Measurements from ENCODE around the gene CRB2. TPM values are rescaled to one million over a fixed set of nuclear protein-coding genes. Genes with fewer than 3 reads are reported as not detected.

Gene CRB2
- total and polyA plus RNA-seq, 2 donors (not counting 1 experiment from before 2014, with no cell fraction given) = not detected

DNA sequence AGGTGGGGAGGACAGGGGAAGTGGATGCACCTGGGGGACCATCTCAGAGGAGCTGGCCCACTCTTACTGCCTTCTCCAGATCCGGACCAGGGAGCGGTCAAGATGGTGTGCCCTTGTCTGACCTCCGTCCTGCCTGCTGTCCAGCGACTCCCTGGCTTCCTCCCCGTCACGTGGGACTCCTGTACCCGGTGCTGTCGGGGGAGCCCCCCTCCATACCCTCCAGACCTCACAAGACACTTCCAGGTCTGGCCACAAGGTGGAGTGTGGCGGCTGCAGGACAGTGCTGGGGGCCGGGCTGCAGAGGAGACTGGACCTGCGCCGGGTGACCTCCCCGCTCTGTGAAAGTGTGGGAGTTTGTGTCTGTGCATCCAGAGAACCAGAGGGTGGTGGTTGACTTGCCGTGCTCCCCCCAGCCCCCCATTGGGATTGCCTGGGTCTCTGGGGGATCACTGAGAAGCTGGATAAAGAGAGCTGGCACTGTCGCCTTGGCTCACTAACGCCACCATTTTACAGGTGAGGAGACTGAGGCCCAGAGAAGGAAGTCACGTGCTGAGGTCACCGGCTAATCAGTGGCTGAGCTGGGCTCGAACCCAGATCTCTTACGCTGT, 1.9 kb upstream of the CRB2 start:
- no peaks in the 10 kb centered on the region for H3K79me2 ChIP-seq (ENCODE audit: control insufficient read depth, insufficient read depth, low read length)
- no peaks in the 10 kb centered on the region for H3K27me3 ChIP-seq (ENCODE audit: control insufficient read depth, insufficient read depth, low read length)
- H2AFZ ChIP-seq (ENCODE audit: low read length) = no peak overlapping the region
- H3K9me3 ChIP-seq (ENCODE audit: control insufficient read depth, insufficient read depth, low read depth, low read length) = no peaks in the 10 kb centered on the region
- no peak for TF ChIP-seq EZH2 (IDR thresholded peaks at IDR 0.05; ENCODE audit: low read length, missing control alignments)
- TF ChIP-seq, protein P1, sequence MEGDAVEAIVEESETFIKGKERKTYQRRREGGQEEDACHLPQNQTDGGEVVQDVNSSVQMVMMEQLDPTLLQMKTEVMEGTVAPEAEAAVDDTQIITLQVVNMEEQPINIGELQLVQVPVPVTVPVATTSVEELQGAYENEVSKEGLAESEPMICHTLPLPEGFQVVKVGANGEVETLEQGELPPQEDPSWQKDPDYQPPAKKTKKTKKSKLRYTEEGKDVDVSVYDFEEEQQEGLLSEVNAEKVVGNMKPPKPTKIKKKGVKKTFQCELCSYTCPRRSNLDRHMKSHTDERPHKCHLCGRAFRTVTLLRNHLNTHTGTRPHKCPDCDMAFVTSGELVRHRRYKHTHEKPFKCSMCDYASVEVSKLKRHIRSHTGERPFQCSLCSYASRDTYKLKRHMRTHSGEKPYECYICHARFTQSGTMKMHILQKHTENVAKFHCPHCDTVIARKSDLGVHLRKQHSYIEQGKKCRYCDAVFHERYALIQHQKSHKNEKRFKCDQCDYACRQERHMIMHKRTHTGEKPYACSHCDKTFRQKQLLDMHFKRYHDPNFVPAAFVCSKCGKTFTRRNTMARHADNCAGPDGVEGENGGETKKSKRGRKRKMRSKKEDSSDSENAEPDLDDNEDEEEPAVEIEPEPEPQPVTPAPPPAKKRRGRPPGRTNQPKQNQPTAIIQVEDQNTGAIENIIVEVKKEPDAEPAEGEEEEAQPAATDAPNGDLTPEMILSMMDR (conservative IDR thresholded peaks at IDR 0.05 in 1 of 2, IDR thresholded peaks at IDR 0.05 in 1 of 2; ENCODE audit: low read depth in 1 of 2, low read length in 2 of 2) = peak; percentile 74 to 82
- H3K4me1 ChIP-seq (ENCODE audit: control insufficient read depth, extremely low read depth, insufficient read depth, low read length) = no peaks in the 10 kb centered on the region
- DNase-seq (ENCODE audit: low read depth in 2 of 2) = peak; percentile 37 to 47
- H4K20me1 ChIP-seq (ENCODE audit: control insufficient read depth, extremely low read depth, insufficient read depth, low read length) = no peaks in the 10 kb centered on the region
- no peak overlapping the region for H3K4me3 ChIP-seq (replicated peaks in 1 of 4; ENCODE audit: control extremely low read depth in 1 of 4, insufficient read depth in 1 of 4, low read depth in 3 of 4, low read length in 4 of 4)
- no peaks in the 10 kb centered on the region for H3K36me3 ChIP-seq (ENCODE audit: control insufficient read depth, insufficient read depth, low read length)
- H3K27ac ChIP-seq (ENCODE audit: insufficient read depth, low read length) = no peak overlapping the region
- no peak overlapping the region for H3K4me2 ChIP-seq (ENCODE audit: extremely low read depth, insufficient read depth, low read length)
- H3K9ac ChIP-seq (ENCODE audit: insufficient read depth, low read length) = no peak overlapping the region

DNA sequence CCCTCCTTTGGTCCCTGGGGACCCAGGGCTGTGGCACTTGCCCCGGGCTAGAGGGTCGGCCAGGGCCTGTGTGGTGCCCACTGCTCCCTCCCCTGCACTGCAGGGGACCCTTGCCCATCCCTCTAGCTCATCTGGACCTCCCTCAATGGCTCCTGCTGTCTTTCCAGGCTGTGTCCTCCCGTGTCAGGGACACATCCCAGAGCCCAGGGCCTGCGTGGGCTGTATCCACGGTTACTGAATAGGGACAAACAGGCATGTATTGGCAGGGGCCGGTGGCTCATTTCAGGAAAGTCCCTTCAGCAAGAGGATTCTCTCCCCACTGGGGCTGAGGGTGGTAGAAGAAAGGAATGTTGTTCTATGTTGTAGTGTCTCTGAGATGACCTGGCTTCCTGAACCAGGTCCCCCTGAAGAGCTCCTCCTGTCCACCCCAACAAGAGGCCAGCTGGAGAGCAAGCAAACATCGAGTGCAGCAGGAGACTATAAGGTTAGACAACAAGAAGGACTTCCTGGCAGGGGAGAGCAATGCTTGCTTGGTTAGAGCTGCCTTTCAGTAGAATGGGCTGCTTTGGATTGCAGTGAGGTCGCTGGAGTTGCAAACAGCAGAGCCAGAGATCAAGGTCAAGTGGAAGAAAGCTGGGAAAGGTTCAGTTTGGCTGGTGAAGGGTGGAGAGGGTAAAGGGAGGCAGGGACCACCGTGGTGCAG, 1.0 kb upstream of the CRB2 start:
- TF ChIP-seq, protein P1 (conservative IDR thresholded peaks at IDR 0.05 in 1 of 2, IDR thresholded peaks at IDR 0.05 in 1 of 2; ENCODE audit: low read depth in 1 of 2, low read length in 2 of 2) = no peak
- TF ChIP-seq EZH2 (IDR thresholded peaks at IDR 0.05; ENCODE audit: low read length, missing control alignments) = no peak
- no peak overlapping the region for H3K9ac ChIP-seq (ENCODE audit: insufficient read depth, low read length)
- H3K4me2 ChIP-seq (ENCODE audit: extremely low read depth, insufficient read depth, low read length) = no peak overlapping the region
- H3K79me2 ChIP-seq (ENCODE audit: control insufficient read depth, insufficient read depth, low read length) = no peaks in the 10 kb centered on the region
- H3K27ac ChIP-seq (ENCODE audit: insufficient read depth, low read length) = no peak overlapping the region
- H3K4me1 ChIP-seq (ENCODE audit: control insufficient read depth, extremely low read depth, insufficient read depth, low read length) = no peaks in the 10 kb centered on the region
- no peak overlapping the region for H2AFZ ChIP-seq (ENCODE audit: low read length)
- no peaks in the 10 kb centered on the region for H3K36me3 ChIP-seq (ENCODE audit: control insufficient read depth, insufficient read depth, low read length)
- no peaks in the 10 kb centered on the region for H4K20me1 ChIP-seq (ENCODE audit: control insufficient read depth, extremely low read depth, insufficient read depth, low read length)
- H3K9me3 ChIP-seq (ENCODE audit: control insufficient read depth, insufficient read depth, low read depth, low read length) = no peaks in the 10 kb centered on the region
- H3K4me3 ChIP-seq (replicated peaks in 1 of 4; ENCODE audit: control extremely low read depth in 1 of 4, insufficient read depth in 1 of 4, low read depth in 3 of 4, low read length in 4 of 4) = no peak overlapping the region
- H3K27me3 ChIP-seq (ENCODE audit: control insufficient read depth, insufficient read depth, low read length) = no peaks in the 10 kb centered on the region
- no peak for DNase-seq (ENCODE audit: low read depth in 2 of 2)

DNA sequence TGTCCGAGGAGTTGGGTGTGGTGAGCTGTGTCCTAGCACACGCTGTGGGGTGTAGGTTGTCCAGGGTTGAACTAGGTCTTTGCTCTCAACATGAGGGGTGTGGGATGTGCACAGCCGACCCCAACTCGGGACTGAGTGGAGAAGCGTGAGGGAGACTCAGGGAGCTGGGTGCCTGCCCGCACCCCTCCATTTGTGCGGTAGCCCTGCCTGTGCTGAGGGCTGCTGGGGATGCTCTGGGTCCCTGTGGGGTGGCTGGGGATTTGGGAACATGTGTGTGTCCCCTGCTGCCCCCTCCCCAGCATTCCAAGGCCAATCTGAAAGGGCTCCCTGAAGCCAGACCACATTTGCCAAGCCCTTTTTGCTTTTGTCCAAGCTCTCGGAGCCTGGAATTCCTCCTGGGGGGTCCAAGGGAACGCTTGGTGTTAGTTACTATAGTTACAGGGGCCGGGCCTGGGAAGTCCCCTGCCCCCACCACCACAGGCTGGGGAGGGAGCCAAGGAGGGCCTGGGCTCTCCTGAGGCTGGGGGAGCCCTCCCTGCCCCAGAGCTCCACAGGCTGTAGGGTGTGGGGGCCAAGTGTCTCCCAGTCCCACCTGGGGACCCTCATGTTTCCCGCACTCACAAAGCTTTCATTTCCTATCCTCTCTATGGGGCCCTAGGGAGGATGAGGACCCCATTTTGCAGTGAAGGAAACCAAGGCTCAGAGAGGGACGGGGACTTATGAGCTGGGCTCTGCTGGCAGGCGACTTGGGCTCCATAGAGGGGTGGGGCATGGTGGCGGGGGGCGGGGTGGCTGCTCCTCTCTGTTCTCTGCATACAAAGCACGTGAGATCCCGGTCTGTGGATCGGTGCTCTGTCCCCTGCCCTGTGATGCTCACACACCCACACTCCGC, 1.1 kb downstream of the CRB2 start:
- Histone ChIP-seq H4K20me1 (ENCODE audit: control insufficient read depth, extremely low read depth, insufficient read depth, low read length) (no peaks in the 10 kb centered on the region), H3K27ac (ENCODE audit: insufficient read depth, low read length) (no peak overlapping the region), H3K9ac (ENCODE audit: insufficient read depth, low read length) (no peak overlapping the region), H2AFZ (ENCODE audit: low read length) (no peak overlapping the region), H3K4me2 (ENCODE audit: extremely low read depth, insufficient read depth, low read length) (no peak overlapping the region), H3K36me3 (ENCODE audit: control insufficient read depth, insufficient read depth, low read length) (no peaks in the 10 kb centered on the region), H3K79me2 (ENCODE audit: control insufficient read depth, insufficient read depth, low read length) (no peaks in the 10 kb centered on the region), H3K4me3 (replicated peaks in 1 of 4; ENCODE audit: control extremely low read depth in 1 of 4, insufficient read depth in 1 of 4, low read depth in 3 of 4, low read length in 4 of 4) (no peak overlapping the region), H3K9me3 (ENCODE audit: control insufficient read depth, insufficient read depth, low read depth, low read length) (no peaks in the 10 kb centered on the region), H3K27me3 (ENCODE audit: control insufficient read depth, insufficient read depth, low read length) (no peaks in the 10 kb centered on the region), H3K4me1 (ENCODE audit: control insufficient read depth, extremely low read depth, insufficient read depth, low read length) (no peaks in the 10 kb centered on the region)
- TF ChIP-seq, protein P1 (conservative IDR thresholded peaks at IDR 0.05 in 1 of 2, IDR thresholded peaks at IDR 0.05 in 1 of 2; ENCODE audit: low read depth in 1 of 2, low read length in 2 of 2) = no peak
- no peak for TF ChIP-seq EZH2 (IDR thresholded peaks at IDR 0.05; ENCODE audit: low read length, missing control alignments)
- no peak for DNase-seq (ENCODE audit: low read depth in 2 of 2)

All from fibroblast of lung (primary cell).